ENCODE results near the gene AMIGO3. TPM values are rescaled to one million over a fixed set of nuclear protein-coding genes. Genes with fewer than 3 reads are reported as not detected.

Gene AMIGO3
- polyA plus RNA-seq, 1 of the 3 experiments (the other 2 are of a cell fraction) = 1.1 TPM

DNA sequence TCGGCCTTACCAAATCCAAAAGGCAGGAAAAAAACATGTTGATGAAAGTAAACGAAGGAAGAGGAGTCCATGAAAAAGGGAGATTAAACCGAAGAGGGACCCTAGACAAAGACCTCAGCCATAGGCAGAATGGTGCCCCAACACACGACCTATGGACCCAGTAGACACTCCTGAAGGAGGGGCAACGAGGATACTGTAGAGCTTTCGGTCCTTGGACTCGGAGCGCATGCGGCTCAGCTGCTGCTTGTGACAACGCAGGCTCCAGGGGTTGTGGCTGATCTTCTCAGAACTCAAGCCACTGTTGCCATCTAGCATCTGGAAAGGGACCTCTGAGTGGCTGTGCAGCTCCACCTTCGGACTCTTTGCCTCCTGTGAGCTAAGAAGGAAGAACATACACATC lies 13.1 kb upstream of the AMIGO3 start:
- no peak for DNase-seq
- no peak overlapping the region for H3K4me2 ChIP-seq
- H3K27me3 ChIP-seq (ENCODE audit: insufficient read depth) = no peaks in the 10 kb centered on the region
- no peaks in the 10 kb centered on the region for H3K9me3 ChIP-seq
- H2AFZ ChIP-seq (ENCODE audit: low read depth) = no peak overlapping the region
- 93% methylated on average over 7 of the region's 11 CpGs for WGBS (ENCODE audit: low lambda C conversion rate)
- H3K27ac ChIP-seq (ENCODE audit: low read depth in 2 of 2, low read length in 1 of 2) = no peak overlapping the region
- peaks cover 36 to 59% of the 10 kb centered on the region in 2 experiments for H3K36me3 ChIP-seq (replicated peaks in 1 of 2; ENCODE audit: control insufficient read depth in 1 of 2, insufficient read depth in 2 of 2, low read length in 1 of 2)
- no peak for TF ChIP-seq RXRA (IDR thresholded peaks at IDR 0.05; ENCODE audit: borderline replicate concordance, low read depth)
- TF ChIP-seq SMC3 (IDR thresholded peaks at IDR 0.05; ENCODE audit: low read depth, low read length) = no peak
- no peak for TF ChIP-seq USF2 (IDR thresholded peaks at IDR 0.05; ENCODE audit: borderline replicate concordance, low read depth, low read length)
- no peak for TF ChIP-seq SIN3A (IDR thresholded peaks at IDR 0.05; ENCODE audit: borderline replicate concordance, low read depth, low read length)
- no peak for TF ChIP-seq REST (IDR thresholded peaks at IDR 0.05; ENCODE audit: low read depth, low read length)
- no peak for TF ChIP-seq NRF1 (IDR thresholded peaks at IDR 0.05; ENCODE audit: low read depth, low read length)
- TF ChIP-seq RFX5 (IDR thresholded peaks at IDR 0.05; ENCODE audit: low read length) = no peak
- TF ChIP-seq GABPA (IDR thresholded peaks at IDR 0.05; ENCODE audit: low read depth) = no peak
- TF ChIP-seq FOSL2 (IDR thresholded peaks at IDR 0.05; ENCODE audit: borderline replicate concordance, low read depth) = no peak
- TF ChIP-seq, protein P1, sequence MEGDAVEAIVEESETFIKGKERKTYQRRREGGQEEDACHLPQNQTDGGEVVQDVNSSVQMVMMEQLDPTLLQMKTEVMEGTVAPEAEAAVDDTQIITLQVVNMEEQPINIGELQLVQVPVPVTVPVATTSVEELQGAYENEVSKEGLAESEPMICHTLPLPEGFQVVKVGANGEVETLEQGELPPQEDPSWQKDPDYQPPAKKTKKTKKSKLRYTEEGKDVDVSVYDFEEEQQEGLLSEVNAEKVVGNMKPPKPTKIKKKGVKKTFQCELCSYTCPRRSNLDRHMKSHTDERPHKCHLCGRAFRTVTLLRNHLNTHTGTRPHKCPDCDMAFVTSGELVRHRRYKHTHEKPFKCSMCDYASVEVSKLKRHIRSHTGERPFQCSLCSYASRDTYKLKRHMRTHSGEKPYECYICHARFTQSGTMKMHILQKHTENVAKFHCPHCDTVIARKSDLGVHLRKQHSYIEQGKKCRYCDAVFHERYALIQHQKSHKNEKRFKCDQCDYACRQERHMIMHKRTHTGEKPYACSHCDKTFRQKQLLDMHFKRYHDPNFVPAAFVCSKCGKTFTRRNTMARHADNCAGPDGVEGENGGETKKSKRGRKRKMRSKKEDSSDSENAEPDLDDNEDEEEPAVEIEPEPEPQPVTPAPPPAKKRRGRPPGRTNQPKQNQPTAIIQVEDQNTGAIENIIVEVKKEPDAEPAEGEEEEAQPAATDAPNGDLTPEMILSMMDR (IDR thresholded peaks at IDR 0.05) = no peak
- TF ChIP-seq EZH2phosphoT487 (IDR thresholded peaks at IDR 0.05; ENCODE audit: borderline replicate concordance, low read depth) = no peak
- TF ChIP-seq YY1 (IDR thresholded peaks at IDR 0.05; ENCODE audit: low read depth) = no peak
- TF ChIP-seq FOXJ3 (CRISPR knock-in tag; IDR thresholded peaks at IDR 0.05) = no peak
- TF ChIP-seq MXI1 (IDR thresholded peaks at IDR 0.05; ENCODE audit: low read depth, low read length) = no peak
- no peak for TF ChIP-seq JUND (IDR thresholded peaks at IDR 0.05)
- TF ChIP-seq MEF2A (IDR thresholded peaks at IDR 0.05; ENCODE audit: borderline replicate concordance, low read depth) = no peak
- CTCF ChIA-PET = interaction anchor here (1.0 kb wide), 1 partner anchor 12 kb away, joined by 3 read pairs; no protein-coding TSS in a partner anchor
- no peaks in the 10 kb centered on the region for H3K4me1 ChIP-seq (ENCODE audit: control insufficient read depth in 1 of 2, insufficient read depth in 2 of 2, low read depth in 1 of 2, low read length in 1 of 2)
- POLR2A ChIA-PET = no interaction called here
- H3K4me3 ChIP-seq (ENCODE audit: low read depth in 2 of 2, low read length in 1 of 2) = no peak overlapping the region
- no peak overlapping the region for H3K9ac ChIP-seq
- H3F3A ChIP-seq (replicated peaks; ENCODE audit: insufficient read depth) = peaks cover 5% of the 10 kb centered on the region
- peaks cover 3% of the 10 kb centered on the region; the same call in 1 of the 2 replicates for H4K20me1 ChIP-seq (ENCODE audit: insufficient read depth)
- peaks cover 10% of the 10 kb centered on the region; the same call in 1 of the 2 replicates for H3K79me2 ChIP-seq (ENCODE audit: insufficient read depth)
- no peaks in the 10 kb centered on the region for H3K9me2 ChIP-seq
